Naive thymus-derived CD8-positive, alpha-beta T cell (primary cell): ENCODE data around the gene PKD2L1. TPM values are rescaled to one million over a fixed set of nuclear protein-coding genes. Genes with fewer than 3 reads are reported as not detected.

Source experiments
- ATAC-seq, 2 donors: fragments of 150-1000 bp; cut with Tn5 transposase in 1 of 2; sonication (Bioruptor Pico), chemical (Tn5 transposase) in 1 of 2; 1 replicate in 1 of 2; 2 replicates in 1 of 2; pipeline ENCODE4 v1.10.0; 2021; ENCODE audit warnings: mild to moderate bottlenecking in 2 of 2, moderate library complexity in 2 of 2
- POLR2A ChIA-PET: fragments of 350-600 bp; sonication (Branson Sonifier 250); formaldehyde crosslinking; loops from one replicate; lab custom pipeline; 2021; ENCODE audit warnings: antibody characterized with exemption; lab: Charles Lee
- DNase-seq, 10 donors: peaks; one replicate each; pipeline versions ENCODE4 v3.0.0 to v3.0.0-alpha.2; 2020 to 2022
- H3K27ac Mint-ChIP-seq, 10 donors: one replicate each; pipeline ENCODE4 v1.8.0; 2020 to 2022; ENCODE audit warnings: mild to moderate bottlenecking in 10 of 10, mixed read lengths in 10 of 10, moderate library complexity in 4 of 10, inconsistent platforms in 1 of 10
- H3K27me3 Mint-ChIP-seq, 5 donors: one replicate each; pipeline ENCODE4 v1.8.0; 2021 to 2022; ENCODE audit warnings: mixed read lengths in 5 of 5
- H3K36me3 Mint-ChIP-seq, 3 donors: one replicate each; pipeline ENCODE4 v1.8.0; 2020 to 2022; ENCODE audit warnings: mixed read lengths in 3 of 3, mild to moderate bottlenecking in 2 of 3, inconsistent platforms in 1 of 3
- H3K4me1 Mint-ChIP-seq, 4 donors: one replicate each; pipeline ENCODE4 v1.8.0; 2021 to 2022; ENCODE audit warnings: mixed read lengths in 4 of 4
- H3K4me3 Mint-ChIP-seq, 10 donors: one replicate each; pipeline ENCODE4 v1.8.0; 2020 to 2022; ENCODE audit warnings: mild to moderate bottlenecking in 10 of 10, mixed read lengths in 10 of 10, moderate library complexity in 6 of 10, inconsistent platforms in 1 of 10
- H3K9me3 Mint-ChIP-seq, 9 donors: one replicate each; pipeline ENCODE4 v1.8.0; 2020 to 2022; ENCODE audit warnings: mixed read lengths in 9 of 9, mild to moderate bottlenecking in 3 of 9, inconsistent platforms in 1 of 9, moderate library complexity in 1 of 9
- polyA plus RNA-seq, 3 donors: library from polyadenylated mRNA; unstranded; fragments of 300-500 nt; fragmentation: Illumina TruSeq; gene quantifications; one replicate each; pipeline ENCODE4 v1.2.3, GENCODE V29; 2021
- total RNA-seq, 8 experiments: library from RNA in 2 of 8; stranded (reverse) in 2 of 8; gene quantifications; one replicate each; pipeline ENCODE4 v1.2.3 and lab custom pipeline; 2021 to 2026

Gene PKD2L1
- total and polyA plus RNA-seq, 5 experiments from 2014 or later, result not detected

DNA sequence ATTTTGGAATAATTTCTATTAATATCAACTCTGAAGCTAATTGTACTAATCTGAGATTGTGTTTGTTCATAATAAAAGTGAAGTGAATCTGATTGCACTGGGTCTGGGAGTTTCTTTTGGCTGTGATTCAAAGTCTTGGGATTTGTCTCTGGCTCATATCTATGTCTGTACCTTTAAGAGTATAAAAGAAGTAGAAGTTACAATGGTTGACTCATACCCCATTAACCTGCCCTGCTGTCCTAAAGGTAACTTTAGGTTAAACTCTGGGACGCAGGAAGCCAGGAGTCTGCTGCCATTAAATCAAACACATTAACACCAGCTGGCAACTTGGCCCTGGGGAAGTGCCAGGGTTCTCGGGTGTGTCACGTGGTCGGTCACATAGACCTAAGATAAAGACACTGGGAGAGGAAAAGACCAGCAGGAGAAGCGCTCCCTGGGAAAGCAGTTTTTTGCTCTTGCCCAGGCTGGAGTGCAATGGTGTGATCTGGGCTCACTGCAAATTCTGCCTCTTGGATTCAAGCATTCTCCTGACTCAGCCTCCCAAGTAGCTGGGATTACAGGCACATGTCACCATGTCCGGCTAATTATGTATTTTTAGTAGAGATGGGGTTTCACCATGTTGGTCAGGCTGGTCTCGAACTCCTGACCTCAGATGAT lies 34.8 kb upstream of the PKD2L1 start:
- ATAC-seq, result no peak

GRCh38 chr10:100364175-100364574 lies 34.1 kb upstream of the PKD2L1 start:
- DNase-seq (no peak), ATAC-seq (no peak)
- peaks cover 4 to 12% (median 6%) of the 10 kb centered on the region in 4 donors for H3K4me1 Mint-ChIP-seq
- peaks cover 0 to 25% (median 6%) of the 10 kb centered on the region in 3 donors for H3K36me3 Mint-ChIP-seq
- H3K4me3 Mint-ChIP-seq, result no peak overlapping the region
- peaks cover 0 to 1% (median 0%) of the 10 kb centered on the region in 5 donors for H3K27me3 Mint-ChIP-seq
- POLR2A ChIA-PET, result interaction anchor here (0.6 kb wide), 1 partner anchor 81 kb away, joined by 4 read pairs; no protein-coding TSS in a partner anchor
- no peak overlapping the region for H3K27ac Mint-ChIP-seq
- H3K9me3 Mint-ChIP-seq, result no peaks in the 10 kb centered on the region

More for the DNA sequence above, 34.8 kb upstream of the PKD2L1 start:
- Mint-ChIP-seq H3K36me3 (peaks cover 0 to 22% (median 4%) of the 10 kb centered on the region in 3 donors), H3K4me1 (peaks cover 4 to 9% (median 7%) of the 10 kb centered on the region in 4 donors), H3K27ac (no peak overlapping the region), H3K27me3 (peaks cover 0 to 1% (median 0%) of the 10 kb centered on the region in 5 donors), H3K9me3 (no peaks in the 10 kb centered on the region), H3K4me3 (no peak overlapping the region)
- no peak for DNase-seq
- POLR2A ChIA-PET, result interaction anchor here (0.6 to 1.2 kb wide), 2 partner anchors 8 to 116 kb away, joined by 3 read pairs; no protein-coding TSS in a partner anchor

- H3K36me3 Mint-ChIP-seq, result peaks cover 0 to 30% (median 9%) of the 10 kb centered on the region in 3 donors
- H3K4me3 Mint-ChIP-seq, result no peak overlapping the region
- H3K27ac Mint-ChIP-seq, result no peak overlapping the region
- H3K27me3 Mint-ChIP-seq, result peaks cover 0 to 1% (median 0%) of the 10 kb centered on the region in 5 donors
- DNase-seq (no peak), ATAC-seq (no peak)
- POLR2A ChIA-PET, result no interaction called here
- H3K4me1 Mint-ChIP-seq, result peaks cover 9 to 14% (median 9%) of the 10 kb centered on the region in 4 donors
- no peaks in the 10 kb centered on the region for H3K9me3 Mint-ChIP-seq
Measured at GRCh38 chr10:100362570-100363496, 32.8 kb upstream of the PKD2L1 start.

- no peak overlapping the region for H3K4me3 Mint-ChIP-seq
- H3K36me3 Mint-ChIP-seq, result peaks cover 6 to 55% (median 16%) of the 10 kb centered on the region in 3 donors
- no peak for DNase-seq
- peaks cover 7 to 16% (median 11%) of the 10 kb centered on the region in 4 donors for H3K4me1 Mint-ChIP-seq
- H3K27ac Mint-ChIP-seq, result no peak overlapping the region
- POLR2A ChIA-PET, result no interaction called here
- no peaks in the 10 kb centered on the region for H3K9me3 Mint-ChIP-seq
- no peak for ATAC-seq
- H3K27me3 Mint-ChIP-seq, result no peaks in the 10 kb centered on the region
Measured at GRCh38 chr10:100360234-100360633, 30.2 kb upstream of the PKD2L1 start.

GRCh38 chr10:100359529-100360150 lies 29.6 kb upstream of the PKD2L1 start:
- Mint-ChIP-seq H3K9me3 (no peaks in the 10 kb centered on the region), H3K4me1 (peaks cover 7 to 16% (median 11%) of the 10 kb centered on the region in 4 donors), H3K4me3 (peak overlapping the region in 5 of 10 donors; percentile 7 to 34 (median 19)), H3K36me3 (peaks cover 7 to 61% (median 18%) of the 10 kb centered on the region in 3 donors), H3K27me3 (no peaks in the 10 kb centered on the region), H3K27ac (peak overlapping the region in 6 of 10 donors; percentile 8 to 67 (median 44))
- ATAC-seq (no peak), DNase-seq (no peak)
- POLR2A ChIA-PET, result no interaction called here

- Mint-ChIP-seq H3K36me3 (peaks cover 7 to 67% (median 24%) of the 10 kb centered on the region in 3 donors), H3K27ac (peak overlapping the region in 8 of 10 donors; percentile 8 to 77 (median 40)), H3K4me3 (peak overlapping the region in 4 of 10 donors; percentile 7 to 34 (median 15)), H3K9me3 (no peaks in the 10 kb centered on the region), H3K4me1 (peaks cover 7 to 16% (median 11%) of the 10 kb centered on the region in 4 donors), H3K27me3 (no peaks in the 10 kb centered on the region)
- ATAC-seq (no peak), DNase-seq (no peak)
- POLR2A ChIA-PET, result no interaction called here
Measured at GRCh38 chr10:100359030-100359432, 29.0 kb upstream of the PKD2L1 start.

DNA sequence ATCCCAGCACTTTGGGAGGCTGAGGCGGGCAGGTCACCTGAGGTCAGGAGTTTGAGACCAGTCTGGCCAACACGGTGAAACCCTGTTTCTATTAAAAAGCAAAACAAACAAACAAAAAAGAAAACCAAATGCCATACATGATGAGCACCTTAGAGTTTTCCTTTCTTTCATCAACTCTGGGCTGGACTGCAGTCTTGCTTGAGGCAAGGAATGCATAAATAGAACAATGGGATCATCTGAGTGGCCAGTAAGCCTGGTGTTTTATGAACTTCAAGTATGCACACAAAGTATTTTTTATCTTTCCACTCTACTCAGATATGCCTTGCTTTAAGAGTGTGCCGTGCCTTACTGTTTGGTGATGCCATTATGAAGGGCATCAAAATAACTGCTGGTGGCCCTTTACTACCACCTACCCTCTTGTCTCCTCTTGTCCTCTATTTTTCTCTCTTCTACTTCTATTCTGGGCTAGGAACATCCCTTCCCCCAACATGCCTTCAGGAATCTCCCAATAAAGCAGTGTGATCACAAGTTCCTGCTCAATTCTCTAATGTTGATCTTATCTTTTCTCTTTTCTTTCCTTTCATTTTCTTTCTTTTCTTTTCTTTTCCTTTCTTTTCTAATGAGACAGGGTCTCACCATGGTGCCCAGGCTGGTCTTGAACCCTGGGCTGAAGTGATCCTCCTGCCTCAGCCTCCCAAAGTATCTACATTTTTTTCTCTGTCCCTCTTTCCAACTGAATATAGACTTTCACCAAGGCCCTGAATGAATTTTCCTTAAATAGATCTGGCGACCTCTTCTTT lies 27.2 kb upstream of the PKD2L1 start:
- POLR2A ChIA-PET, result no interaction called here
- no peak for ATAC-seq
- no peaks in the 10 kb centered on the region for H3K9me3 Mint-ChIP-seq
- no peak for DNase-seq
- H3K4me3 Mint-ChIP-seq, result no peak overlapping the region
- H3K27ac Mint-ChIP-seq, result peak overlapping the region in 2 of 10 donors; percentile 8 to 81
- H3K4me1 Mint-ChIP-seq, result peaks cover 7 to 16% (median 12%) of the 10 kb centered on the region in 4 donors
- H3K27me3 Mint-ChIP-seq, result no peaks in the 10 kb centered on the region
- H3K36me3 Mint-ChIP-seq, result peaks cover 12 to 83% (median 38%) of the 10 kb centered on the region in 3 donors

DNA sequence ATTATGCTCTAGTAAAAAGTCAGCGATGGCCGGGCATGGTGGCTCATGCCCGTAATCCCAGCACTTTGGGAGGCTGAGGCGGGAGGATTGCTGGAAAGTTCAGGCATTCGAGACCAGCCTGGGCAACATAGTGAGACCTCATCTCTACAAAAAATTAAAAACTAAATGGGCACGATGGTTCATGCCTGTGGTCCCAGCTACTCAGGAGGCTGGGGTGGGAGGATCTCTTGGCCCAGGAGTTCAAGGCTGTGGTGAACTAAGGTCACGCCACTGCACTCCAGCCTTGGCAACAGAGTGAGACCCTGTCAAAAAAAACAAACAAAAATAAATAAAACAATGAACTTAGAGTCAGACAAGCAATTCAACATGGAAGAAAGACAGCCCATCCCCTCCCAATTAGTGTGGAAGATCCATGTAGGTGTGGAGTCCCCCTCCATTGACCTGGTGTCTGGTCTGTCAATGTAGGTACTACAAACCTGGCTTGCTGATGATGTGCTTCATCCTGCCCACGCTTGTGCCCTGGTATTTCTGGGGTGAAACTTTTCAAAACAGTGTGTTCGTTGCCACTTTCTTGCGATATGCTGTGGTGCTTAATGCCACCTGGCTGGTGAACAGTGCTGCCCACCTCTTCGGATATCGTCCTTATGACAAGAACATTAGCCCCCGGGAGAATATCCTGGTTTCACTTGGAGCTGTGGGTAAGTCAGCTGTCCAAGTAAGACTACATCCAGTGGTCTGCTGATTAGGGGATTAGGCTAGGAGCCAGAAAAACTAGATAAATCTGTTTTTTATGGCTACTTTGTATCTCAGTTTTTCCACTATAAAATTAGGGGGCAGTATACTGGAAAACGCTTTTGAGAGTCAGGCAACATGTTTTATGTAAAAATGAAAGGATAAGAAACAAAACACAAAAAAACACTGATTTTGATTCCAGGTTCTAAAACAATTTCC lies 26.3 kb upstream of the PKD2L1 start:
- ATAC-seq (no peak), DNase-seq (no peak)
- peaks cover 14 to 84% (median 40%) of the 10 kb centered on the region in 3 donors for H3K36me3 Mint-ChIP-seq
- no peaks in the 10 kb centered on the region for H3K27me3 Mint-ChIP-seq
- no peak overlapping the region for H3K4me3 Mint-ChIP-seq
- no peaks in the 10 kb centered on the region for H3K9me3 Mint-ChIP-seq
- no peak overlapping the region for H3K27ac Mint-ChIP-seq
- H3K4me1 Mint-ChIP-seq, result peaks cover 7 to 17% (median 13%) of the 10 kb centered on the region in 4 donors
- POLR2A ChIA-PET, result no interaction called here

- H3K9me3 Mint-ChIP-seq, result no peaks in the 10 kb centered on the region
- no peak overlapping the region for H3K27ac Mint-ChIP-seq
- peaks cover 14 to 76% (median 36%) of the 10 kb centered on the region in 3 donors for H3K36me3 Mint-ChIP-seq
- H3K4me1 Mint-ChIP-seq, result peaks cover 7 to 28% (median 22%) of the 10 kb centered on the region in 4 donors
- H3K27me3 Mint-ChIP-seq, result no peaks in the 10 kb centered on the region
- ATAC-seq, result no peak
- POLR2A ChIA-PET, result no interaction called here
- H3K4me3 Mint-ChIP-seq, result no peak overlapping the region
- no peak for DNase-seq
Measured at GRCh38 chr10:100355086-100355485, 25.1 kb upstream of the PKD2L1 start.

GRCh38 chr10:100353770-100354485 lies 23.9 kb upstream of the PKD2L1 start:
- Mint-ChIP-seq H3K4me3 (no peak overlapping the region), H3K27ac (no peak overlapping the region), H3K4me1 (peaks cover 8 to 28% (median 21%) of the 10 kb centered on the region in 4 donors), H3K36me3 (peaks cover 14 to 72% (median 32%) of the 10 kb centered on the region in 3 donors), H3K9me3 (no peaks in the 10 kb centered on the region), H3K27me3 (no peaks in the 10 kb centered on the region)
- ATAC-seq (no peak), DNase-seq (no peak)
- POLR2A ChIA-PET, result interaction anchor here (0.9 kb wide), 1 partner anchor 129 kb away, joined by 3 read pairs; no protein-coding TSS in a partner anchor
